ENCODE measurements around the gene KIF22.
"Not testable (repeated sequence)": the region's sequence is repeated elsewhere in the genome, so short reads cannot be mapped to it uniquely, and the experiment has no call there.

KIF22 gene

GRCh38 chr16:29784157-29784556, 6.4 kb upstream of the KIF22 start:
- H3K4me3 ChIP-seq (ENCODE audit: low read depth, low read length) = no peak overlapping the region
- no peak for TF ChIP-seq CTCF (IDR thresholded peaks at IDR 0.05; ENCODE audit: borderline replicate concordance, insufficient read depth, low read depth, low read length)

GRCh38 chr16:29784901-29785500, 5.5 kb upstream of the KIF22 start:
- TF ChIP-seq CTCF (IDR thresholded peaks at IDR 0.05; ENCODE audit: borderline replicate concordance, insufficient read depth, low read depth, low read length) = peak; percentile 97
- no peak overlapping the region for H3K4me3 ChIP-seq (ENCODE audit: low read depth, low read length)

GRCh38 chr16:29787155-29787554, 3.4 kb upstream of the KIF22 start:
- not testable (repeated sequence) for H3K4me3 ChIP-seq (ENCODE audit: low read depth, low read length)

GRCh38 chr16:29789775-29790182, 772 bp upstream of the KIF22 start:
- TF ChIP-seq CTCF (IDR thresholded peaks at IDR 0.05; ENCODE audit: borderline replicate concordance, insufficient read depth, low read depth, low read length) = no peak
- H3K4me3 ChIP-seq (ENCODE audit: low read depth, low read length) = peak overlapping the region; percentile 54

GRCh38 chr16:29790949-29791844, 646 bp downstream of the KIF22 start:
- no peak for TF ChIP-seq CTCF (IDR thresholded peaks at IDR 0.05; ENCODE audit: borderline replicate concordance, insufficient read depth, low read depth, low read length)
- H3K4me3 ChIP-seq (ENCODE audit: low read depth, low read length) = peak overlapping the region; percentile 88

- peak overlapping the region; percentile 88 for H3K4me3 ChIP-seq (ENCODE audit: low read depth, low read length)
These were observed 1.6 kb downstream of the KIF22 start for GRCh38 chr16:29791845-29792807.

GRCh38 chr16:29793153-29793552, 2.6 kb downstream of the KIF22 start:
- not testable (repeated sequence) for H3K4me3 ChIP-seq (ENCODE audit: low read depth, low read length)

More at GRCh38 chr16:29791845-29792807, 1.6 kb downstream of the KIF22 start:
- TF ChIP-seq CTCF (IDR thresholded peaks at IDR 0.05; ENCODE audit: borderline replicate concordance, insufficient read depth, low read depth, low read length) = no peak
